HG02885 (cell line): Measurements from ENCODE around the gene SDHAF2.

Experiments
- ATAC-seq: cut with Tn5 transposase; IDR thresholded peaks from one replicate; pipeline ENCODE4 v1.9.1; 2021; ENCODE audit warnings: mild to moderate bottlenecking; ENCODE audit not compliant: unreplicated experiment, poor library complexity

SDHAF2 gene

DNA sequence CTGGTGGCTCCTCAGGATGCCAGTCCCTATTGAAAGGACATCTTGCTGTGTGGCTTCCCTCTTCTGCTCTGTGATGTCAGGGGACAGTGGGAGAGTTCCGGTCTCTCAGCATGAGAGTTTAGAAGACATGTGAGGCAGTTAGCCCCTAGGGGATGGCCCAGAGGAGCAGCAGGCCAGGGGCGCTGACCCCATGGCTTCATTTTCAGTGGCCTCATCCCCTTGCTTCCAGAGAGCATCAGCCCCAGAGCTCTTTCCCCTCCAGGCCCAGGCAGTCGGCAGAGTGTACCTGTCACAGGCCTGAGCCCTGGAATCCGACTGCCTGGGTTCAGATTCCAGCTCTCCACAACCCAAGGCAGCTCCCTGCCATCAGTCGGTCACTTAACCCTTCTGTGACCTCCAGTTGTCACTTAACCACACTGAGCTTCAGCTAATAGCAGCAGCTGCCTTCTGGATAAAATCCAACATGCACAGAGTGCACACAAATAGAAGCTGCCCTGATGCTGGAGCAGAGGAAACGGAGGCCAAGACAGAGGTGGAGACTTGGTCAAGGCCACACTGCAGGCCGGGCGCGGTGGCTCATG lies 64.5 kb downstream of the SDHAF2 start:
- ATAC-seq: no peak

DNA sequence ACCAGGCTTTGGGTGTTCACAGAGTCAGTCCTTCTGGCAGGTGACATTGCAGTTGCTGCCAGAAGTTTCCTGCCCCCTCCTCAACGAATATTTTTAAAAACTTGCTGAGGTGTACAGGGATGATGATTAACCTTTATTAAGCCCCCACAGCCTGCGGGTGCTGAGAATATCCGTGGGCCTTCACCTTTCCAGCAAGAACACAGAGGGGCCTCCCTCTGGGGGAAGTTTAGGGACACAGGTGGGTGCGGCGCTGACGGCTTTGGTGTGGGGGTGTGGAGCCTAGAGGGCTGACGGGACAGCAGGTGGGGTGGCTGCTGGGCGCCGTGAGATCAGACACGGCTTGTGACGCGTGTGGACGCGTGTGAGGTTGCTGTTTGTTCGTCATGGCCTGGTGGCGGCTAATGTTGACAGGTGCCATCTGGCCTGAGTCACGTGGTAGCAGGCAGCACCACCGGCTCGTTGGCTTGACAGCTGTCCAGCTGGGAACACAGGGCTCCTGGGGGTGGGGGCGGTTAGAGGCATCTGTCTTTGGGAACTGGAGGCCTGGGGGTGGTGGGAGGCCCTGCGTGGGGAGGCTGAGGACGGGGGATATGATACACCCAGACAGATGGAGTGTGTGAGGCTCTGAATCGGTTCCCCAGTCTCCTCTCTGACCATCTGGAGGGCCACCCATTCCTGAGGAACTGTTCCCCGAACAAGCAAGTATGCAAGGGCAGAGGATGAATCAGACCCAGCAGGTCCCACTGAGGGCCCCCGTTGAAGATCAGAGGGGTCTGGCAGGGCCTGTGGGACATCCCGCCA lies 66.1 kb downstream of the SDHAF2 start:
- no peak for ATAC-seq
